GM12873 (cell line): ENCODE results near the gene APPL2.

Experiments used
- TF ChIP-seq, protein P1 (sequence below): IDR thresholded peaks from 2 replicates; pipeline ENCODE4 v1.5.1; 2012; ENCODE audit warnings: low read depth, mild to moderate bottlenecking, moderate library complexity, low read length, control low read depth; ENCODE audit not compliant: insufficient read depth; ENCODE audit errors: missing control alignments

The APPL2 gene

DNA sequence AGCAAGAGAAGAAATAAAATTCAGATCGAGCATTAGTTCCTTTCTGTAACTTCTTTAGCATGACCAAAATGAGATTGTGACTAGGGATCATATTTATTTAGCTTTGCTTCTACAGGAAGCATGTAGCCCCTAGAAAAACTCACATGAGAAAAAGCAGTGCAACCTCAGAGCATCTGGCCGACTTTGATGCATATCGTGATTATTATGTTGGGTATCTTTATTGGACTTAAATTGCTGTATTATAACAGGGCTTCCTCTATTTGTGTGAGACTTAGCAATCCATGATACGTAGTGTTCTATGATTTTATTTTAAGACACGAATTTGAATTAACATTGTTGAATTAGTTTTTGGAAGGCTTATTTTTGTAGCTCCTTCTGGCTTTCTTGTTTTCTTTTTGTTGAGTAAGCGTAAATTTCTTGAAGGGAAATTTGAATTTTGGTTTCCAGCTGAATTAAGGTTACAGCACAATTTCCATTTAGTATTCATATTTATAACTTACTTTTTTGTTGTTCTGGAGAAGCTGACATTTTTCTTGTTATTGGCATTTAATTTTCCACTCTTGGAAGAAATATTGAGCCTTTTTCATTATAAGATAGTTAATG lies 94.6 kb downstream of the APPL2 start:
- TF ChIP-seq, protein P1, sequence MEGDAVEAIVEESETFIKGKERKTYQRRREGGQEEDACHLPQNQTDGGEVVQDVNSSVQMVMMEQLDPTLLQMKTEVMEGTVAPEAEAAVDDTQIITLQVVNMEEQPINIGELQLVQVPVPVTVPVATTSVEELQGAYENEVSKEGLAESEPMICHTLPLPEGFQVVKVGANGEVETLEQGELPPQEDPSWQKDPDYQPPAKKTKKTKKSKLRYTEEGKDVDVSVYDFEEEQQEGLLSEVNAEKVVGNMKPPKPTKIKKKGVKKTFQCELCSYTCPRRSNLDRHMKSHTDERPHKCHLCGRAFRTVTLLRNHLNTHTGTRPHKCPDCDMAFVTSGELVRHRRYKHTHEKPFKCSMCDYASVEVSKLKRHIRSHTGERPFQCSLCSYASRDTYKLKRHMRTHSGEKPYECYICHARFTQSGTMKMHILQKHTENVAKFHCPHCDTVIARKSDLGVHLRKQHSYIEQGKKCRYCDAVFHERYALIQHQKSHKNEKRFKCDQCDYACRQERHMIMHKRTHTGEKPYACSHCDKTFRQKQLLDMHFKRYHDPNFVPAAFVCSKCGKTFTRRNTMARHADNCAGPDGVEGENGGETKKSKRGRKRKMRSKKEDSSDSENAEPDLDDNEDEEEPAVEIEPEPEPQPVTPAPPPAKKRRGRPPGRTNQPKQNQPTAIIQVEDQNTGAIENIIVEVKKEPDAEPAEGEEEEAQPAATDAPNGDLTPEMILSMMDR, result no peak

- TF ChIP-seq, protein P1, result no peak
These were observed 97.7 kb downstream of the APPL2 start for GRCh38 chr12:105138248-105138647.
